Measurements from ENCODE around the gene RCC2.
"Not testable (repeated sequence)": the region's sequence is repeated elsewhere in the genome, so short reads cannot be mapped to it uniquely, and the experiment has no call there.

Gene RCC2

DNA sequence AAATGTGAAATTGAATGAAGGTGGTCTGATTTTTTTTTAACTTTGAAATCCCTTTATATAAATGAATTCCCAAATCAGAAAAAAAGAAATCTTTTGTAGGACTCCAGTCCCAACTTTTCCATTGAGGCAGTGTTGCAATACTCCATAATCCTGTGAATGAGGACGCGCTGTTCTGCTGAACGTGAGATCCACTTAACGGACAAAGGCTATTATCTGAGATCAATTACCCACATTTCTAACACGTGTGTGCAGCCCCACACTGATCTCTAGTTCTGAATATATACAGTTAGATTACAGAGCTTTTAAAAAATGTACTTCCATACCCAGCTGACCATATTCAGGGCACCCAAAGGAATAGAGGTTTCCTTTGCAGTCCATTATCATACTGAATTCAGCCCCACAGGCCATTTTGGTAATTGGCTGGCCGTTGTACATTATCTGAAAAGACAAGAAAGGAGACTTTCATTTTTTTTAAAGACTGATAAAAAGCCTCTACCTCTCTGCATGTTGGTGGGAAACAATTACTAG is 19.0 kb downstream of the RCC2 start:
- no peak for DNase-seq

DNA sequence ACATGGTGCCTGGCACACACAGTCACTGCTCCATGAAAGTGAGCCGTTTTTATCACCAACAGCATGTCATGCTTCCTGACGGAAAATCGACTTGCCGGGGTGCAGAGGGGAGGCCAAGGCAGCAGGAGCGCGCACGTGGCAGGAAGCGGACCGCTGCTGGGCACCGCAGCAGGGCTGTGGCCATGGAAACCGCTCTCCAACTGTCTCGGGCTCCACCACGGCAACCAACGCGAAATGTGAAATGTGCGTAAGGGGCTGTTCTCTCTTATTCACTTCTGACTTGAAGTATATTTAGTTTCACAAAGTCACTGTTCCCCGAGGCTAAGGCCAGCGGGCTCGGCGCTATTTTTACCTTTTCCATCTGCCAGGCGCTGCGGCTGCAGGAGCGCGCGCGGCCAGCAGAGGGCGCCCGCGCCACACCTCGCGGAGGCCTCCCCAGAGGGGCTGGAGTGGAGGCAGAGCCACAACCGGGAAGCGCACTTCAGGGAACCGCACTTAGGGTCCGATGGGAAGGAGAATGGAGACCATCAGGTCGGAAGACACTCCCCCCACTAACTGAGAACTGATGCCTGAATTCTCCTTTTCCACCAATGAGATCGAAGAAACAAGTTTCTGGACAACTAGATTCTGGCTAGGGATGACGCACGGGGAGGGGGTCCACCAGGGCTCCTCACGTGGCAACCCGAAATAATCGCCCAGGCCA is 19.7 kb downstream of the RCC2 start:
- peak in 53 of 58 donors; percentile 14 to 83 (median 44) for DNase-seq

DNA sequence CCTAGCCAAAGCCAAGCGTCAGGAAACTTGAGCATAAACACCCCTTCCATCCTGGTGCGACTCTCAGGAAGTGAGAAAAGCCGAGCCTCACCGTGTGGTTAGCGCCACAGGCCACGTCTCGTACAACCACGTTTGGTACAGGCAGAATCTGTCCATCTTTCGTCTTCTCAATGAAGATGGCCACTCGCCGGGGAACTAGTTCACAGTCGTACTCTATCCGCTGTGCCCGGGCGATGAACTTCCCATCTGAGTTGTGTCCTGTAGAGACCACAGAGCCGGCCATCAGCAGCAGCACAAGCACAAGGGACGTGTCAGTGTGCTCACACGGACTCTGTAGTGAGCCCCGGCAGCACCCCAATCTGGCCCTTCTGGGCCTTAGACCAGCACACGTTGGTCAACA is 23.1 kb downstream of the RCC2 start:
- DNase-seq = no peak

DNA sequence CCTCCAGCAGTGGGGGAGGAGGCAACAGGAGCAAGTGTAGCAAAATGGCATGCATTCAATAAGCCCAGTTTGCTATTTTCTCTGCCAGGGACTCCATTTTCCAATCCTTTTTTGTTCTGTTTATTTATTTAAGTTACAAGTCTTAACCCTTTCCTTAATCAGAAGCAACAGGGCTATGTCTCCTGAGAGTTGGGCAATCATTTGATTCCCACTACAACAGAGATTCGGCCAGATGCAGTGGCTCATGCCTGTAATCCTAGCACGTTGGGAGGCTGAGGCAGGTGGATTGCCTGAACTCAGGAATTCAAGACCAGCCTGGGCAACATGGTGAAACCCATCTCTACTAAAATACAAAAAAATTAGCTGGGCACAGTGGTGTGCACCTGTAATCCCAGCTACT is 25.5 kb downstream of the RCC2 start:
- no peak for DNase-seq

DNA sequence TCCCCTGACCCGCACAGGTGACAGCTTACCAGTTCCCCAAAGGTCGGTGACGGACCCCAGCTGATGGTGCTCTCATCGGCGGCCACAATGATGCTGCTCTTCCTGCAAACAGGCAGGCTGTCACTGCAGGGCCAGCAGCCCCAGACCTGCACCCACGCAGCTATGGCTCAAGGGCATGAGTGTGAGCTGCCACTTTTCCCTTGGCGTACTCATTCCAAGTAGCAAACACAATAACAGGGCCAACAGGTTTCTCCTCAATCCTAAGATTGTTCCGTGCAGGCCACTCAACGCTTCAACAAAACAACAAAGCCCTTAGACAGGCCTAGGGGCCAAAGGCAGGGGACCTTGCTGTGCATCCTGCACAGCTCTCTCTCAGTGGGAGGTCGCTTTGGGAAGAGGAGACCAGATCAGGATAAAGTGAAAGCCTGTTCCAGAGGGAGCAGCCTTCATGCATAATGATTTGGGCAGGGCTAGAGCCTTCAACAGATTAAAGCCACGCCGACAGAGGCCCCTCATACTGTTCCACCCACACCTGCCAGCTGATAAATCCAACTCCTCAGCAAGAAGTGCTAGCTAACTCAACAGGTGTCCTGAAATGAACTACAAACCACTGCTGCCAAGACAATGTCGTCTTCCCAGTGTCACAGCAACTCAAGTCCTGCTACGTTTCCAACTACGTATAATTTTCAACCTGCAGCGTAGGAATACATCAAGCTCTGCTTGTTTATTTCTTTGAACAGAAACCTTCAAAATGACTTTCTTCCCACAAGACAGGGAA is 27.2 kb downstream of the RCC2 start:
- DNase-seq = no peak

DNA sequence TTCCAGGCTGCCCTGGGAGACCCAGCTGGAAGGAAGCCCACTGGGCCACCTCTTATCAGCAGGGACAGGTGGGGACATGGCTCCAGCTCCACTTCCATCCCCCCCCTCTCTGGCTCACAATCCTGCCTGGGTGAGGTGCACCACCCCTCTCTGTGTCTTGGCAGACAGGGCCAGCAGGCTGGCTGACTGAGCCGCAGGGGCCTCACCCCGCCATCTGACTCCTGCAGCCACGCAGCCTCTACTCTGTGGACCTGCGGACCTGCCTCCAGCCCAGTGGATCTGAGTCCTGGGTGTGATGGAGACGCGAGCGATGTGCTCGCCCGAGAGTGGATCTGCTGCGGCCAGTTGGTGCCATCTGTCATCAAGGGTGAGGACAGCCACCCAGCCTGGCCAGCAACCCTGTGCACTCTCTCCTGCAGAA is 30.1 kb downstream of the RCC2 start:
- no peak for DNase-seq

DNA sequence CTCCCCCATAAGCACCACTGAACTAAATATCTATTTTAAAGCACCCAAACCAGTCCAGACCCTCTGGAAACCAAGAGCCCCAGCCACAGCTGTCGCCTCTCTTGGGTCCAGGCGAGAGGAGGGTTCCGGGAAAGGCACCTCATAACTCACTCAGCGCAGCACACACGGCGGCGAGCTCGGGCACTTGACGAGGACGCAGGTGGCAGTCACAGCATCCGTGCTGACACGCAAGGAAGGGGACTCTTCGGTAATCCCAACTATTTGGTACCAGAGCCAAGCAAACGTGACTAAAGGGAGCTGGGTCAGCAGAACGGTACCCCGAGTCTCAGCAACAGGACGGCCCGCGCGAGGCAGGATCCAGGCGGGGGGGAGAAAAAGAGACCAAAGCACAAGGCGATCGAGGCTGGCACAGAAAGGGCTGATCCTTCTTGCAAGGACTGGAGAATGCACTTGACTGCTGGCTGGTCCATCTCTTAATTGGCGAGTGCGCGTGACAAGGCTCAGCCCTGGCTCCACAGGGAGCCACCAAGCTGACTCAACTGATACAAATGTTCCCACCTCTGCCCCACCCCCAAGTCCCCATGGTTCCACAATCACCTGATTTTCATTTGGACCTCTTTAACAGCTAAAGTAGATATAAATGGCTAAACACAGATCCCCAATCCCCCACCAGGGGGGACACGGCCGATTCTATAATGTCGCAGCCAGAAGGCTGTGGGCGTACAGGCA is 31.5 kb downstream of the RCC2 start:
- DNase-seq = not testable (repeated sequence)

DNA sequence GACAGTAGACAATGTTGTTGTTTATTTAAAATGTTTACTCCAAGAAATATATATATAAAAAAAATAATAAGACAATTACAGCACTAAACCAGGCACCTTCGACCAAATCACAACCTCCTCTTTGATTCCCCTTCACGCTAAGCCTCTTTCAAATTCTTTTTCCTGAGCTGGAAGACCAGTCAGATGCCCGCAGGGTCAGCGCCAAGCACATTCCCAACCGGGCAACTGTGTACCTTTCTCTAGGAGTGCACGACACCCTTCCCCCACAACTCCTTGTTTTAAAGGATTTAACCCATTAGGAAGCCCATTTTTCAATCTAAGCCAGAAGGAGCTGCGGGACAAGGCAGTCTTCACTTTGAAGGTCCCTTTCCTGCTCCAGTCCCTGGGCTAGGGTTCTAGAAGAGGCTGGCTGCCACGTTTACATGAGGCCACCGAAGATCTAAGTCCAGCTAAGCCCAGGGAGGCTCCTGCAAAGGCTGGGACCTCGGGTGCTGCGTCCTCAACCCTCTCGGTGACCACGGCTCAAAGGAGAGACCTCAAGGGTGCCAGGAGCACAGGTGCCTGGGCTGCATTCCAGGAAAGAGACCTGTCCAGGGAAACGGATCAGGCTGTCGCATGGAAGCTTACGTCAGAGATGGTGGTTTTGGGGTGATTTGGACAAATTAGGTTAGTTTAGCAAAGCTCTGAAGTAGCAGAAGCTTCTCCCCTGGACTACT is 32.6 kb downstream of the RCC2 start:
- DNase-seq = not testable (repeated sequence)

DNA sequence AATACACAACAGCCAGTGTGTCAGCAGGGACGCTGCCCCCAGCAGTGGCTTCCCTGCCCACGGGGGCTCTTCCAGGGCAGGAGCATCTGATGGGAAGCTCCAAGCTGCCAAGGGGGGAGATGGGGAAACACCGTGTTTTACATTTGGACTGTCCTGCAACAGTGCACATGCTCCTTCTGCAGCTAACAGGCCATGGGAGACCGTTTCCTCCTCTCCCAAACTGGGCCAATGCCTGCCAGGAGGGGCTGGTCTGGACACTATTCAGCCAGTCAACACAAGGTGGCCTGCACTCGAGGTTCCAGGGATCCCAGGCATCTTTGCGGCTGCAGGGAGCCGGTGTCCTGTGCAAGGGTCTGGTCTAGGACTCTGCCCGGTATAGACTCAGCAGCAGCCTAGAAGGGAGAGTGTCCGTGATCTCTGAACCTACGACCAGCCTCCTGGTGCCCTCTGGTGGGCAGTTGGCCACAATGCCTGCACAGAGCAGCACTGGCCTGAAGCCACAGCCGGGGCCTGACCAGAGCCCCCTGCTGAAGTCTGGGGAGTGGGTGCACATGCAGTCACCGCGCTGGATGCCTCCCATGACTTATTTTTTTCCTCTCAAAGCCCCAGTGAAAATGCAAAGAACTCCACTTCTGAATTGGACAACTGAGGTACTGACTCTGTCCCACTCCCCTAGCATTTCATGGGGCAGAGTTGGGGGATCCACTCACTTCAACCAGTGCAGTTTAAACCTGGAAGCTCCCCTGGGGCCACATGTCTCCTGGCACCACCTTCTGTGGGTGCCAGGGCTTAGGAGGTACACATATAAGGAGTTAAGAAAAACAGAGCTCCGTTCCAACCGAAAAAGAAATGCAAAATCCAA is 33.3 kb downstream of the RCC2 start:
- peak in 45 of 58 donors; percentile 2 to 65 (median 22) for DNase-seq

DNA sequence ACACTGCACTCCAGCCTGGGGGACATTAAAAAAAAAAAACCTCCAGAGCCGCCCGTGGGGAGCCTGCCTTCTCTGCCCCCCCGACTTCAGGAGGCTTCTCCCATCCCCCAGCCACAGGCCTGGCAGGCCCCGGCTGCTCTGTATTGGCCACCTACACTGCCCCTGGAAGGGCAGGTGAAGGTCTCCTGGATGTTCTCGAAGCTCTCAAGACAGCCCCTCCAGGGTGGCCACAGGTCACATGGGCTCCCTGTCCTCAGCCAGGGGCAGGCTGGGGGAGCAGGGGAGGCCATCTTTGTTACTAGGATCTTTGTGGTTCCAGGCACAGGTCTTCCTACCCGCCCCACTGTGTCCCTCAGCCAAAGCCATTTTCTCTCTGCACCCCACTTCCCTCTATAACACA is 34.7 kb downstream of the RCC2 start:
- DNase-seq = no peak

DNA sequence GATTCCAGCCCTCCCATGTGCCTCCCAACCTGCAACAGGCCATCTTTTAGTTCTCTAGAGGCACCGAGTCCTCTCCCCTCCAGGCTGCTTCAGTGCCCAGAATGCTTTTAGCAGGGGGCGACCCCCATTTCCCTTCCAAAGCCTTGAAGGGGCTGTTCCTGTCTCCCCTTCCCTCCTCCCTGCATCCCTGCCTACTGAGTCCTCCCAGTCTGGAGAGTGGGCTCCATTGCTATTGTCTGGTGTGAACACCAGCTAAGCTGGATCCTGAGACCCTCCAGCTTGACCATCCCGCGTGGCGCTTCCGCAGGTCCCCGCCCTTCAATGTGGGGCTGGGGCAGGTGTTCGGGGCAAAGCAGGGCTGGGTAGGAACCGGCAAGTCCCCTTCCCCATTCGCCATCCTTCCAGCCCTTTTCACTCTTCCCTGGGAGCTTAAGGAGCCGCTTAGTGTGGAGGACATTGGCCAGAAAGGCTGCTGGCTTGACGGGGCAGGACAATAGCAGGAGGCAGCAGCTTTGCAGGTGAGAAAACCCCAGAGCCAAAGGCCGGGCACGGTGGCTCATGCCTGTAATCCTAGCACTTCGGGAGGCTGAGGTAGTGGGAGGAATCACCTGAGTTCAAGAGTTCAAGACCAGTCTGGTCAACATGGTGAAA is 35.3 kb downstream of the RCC2 start:
- no peak for DNase-seq

DNA sequence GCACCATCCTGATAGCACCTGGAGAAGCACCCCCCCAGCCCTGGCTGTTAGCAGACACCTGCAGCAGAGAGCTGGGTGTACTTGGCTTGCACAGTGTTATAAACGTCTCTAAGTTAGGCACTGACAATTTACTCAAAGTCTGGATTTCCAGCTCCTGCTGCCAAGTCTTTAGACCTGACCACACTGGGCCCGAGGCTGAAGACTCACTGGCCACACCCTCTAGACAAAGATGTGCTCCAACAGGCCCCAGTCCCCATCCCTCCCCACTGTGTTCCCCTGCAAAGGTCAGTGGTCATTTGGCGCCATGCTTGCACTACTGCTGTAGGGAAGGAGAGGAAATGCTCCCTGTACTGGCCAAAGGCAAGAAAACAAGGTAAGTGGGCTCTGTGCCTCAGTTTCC is 36.4 kb downstream of the RCC2 start:
- no peak for DNase-seq

DNA sequence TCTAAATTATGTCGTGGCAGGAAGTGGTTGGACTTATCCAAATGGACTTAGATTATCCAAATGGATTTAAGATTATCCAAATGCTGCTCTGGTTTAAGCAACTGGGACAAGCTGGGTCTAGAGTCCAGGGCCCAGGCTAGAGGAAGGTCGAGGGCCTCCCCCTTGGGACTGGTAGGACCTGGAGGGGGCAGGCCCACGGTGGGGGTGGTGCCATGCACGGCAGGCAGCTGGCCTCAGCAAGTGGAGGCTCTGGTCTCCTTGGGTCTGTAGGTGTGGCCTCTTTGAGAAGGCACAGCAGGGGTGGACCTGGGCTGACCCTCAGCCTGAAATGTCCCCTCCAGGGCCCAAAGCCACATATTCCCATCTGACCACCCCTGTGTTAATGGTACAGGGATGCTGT is 37.6 kb downstream of the RCC2 start:
- no peak for DNase-seq

DNA sequence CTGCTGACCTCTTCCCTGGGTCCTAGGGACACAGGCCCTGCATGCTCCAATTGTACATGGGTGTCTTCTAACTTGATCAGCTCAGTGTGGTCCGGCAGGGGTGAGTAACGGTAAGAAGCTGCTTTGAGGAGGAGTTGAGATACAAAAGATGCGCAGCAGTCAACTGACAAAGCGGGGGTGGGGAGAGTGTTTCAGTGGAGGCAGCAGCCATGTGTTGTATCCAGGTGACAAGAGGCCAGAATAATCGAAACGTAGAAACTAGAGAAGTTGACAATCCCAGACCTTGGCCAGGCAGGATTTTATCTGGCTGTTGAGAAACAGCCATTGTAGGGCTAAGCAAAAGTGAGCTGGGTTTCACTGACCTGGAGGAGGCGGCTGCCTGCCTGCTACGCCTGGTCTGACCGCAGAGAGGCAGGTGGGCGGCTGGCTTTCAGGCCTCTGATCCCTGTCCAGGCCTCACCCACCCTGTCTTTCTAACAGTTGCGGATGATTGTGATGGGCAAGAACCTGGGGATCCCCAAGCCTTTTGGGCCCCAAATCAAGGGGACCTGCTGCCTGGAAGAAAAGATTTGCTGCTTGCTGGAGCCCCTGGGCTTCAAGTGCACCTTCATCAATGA is 38.6 kb downstream of the RCC2 start:
- DNase-seq = no peak

DNA sequence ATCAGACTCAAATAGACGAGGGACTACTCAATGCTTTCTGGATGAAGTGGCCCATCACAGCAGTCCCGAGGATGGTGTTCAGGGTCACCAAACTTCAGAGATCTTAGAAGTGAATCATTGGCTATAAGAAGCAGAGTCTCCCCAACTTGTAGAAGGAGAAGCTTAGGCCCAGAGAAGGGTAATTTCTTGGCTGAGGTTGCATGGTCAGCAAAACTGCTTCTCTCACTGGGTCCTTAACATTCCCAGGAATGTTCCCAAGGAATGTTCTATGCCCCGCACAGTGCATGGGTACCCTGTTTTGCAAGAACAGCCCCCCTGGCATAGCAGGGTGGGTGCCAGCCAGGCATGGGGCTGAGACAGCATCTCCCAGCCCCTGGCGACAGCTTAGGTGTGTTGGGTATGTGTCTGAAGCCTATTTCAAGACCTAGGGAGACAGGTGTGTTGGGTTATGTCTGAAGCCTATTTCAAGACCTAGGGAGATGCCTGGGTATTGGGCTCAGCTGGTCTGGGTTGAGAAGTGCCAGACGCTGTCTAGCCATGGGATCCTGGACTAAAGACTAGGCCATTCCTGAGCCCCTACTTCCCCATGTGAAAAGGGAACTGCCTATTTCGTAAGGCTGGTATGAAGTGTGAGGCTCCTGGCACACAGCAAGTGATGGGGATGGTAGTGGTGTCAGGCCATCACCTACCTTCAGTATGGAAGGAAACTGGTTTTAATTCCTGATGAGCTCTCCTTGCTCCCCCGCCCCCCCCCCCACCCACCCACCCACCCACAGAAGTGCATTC is 41.4 kb downstream of the RCC2 start:
- no peak for DNase-seq

DNA sequence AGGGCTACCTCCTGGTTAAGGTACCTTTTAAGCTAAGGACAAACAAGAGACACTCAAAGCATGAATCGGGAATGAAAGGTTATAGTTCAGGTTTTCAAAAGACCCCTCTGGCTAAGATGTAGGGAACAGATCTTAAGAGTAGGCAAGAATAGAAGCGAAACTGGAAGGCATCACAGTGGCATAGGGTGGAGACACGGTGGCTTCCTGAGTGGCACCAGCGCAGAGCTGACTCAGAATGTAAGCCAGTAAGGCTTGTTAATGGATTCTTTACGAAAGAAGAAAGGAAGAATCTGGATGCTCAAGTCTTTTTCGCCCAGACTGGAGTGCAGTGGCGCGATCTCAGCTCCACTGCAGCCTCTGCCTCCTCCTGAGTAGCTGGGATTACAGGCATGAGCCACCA is 46.2 kb downstream of the RCC2 start:
- DNase-seq = no peak

DNA sequence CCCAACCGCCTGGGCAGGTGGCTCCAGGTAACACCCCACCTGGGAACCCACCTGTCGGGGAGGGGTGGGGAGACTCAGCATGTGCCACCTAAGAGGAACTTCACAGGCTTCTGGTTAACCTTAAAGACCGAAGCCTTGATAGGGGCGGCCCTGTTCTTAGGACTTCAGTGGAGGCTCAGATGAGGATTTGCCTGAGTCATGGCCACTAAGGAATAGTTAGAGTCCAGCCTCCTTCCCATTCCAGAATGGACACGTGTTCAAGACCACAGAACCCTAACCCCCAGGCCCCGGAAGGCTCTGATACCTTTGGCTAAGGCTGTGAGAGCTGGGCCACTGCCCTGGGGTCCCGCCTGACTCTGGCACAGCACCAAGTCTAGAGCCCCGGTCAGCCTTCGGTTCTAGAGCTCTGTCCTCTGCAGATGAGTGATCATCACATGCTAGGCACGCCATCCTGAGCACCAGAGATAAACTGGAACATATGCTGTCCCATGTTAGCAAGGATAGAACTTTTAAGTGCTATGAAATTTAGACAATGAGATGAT is 47.2 kb downstream of the RCC2 start:
- DNase-seq = no peak

DNA sequence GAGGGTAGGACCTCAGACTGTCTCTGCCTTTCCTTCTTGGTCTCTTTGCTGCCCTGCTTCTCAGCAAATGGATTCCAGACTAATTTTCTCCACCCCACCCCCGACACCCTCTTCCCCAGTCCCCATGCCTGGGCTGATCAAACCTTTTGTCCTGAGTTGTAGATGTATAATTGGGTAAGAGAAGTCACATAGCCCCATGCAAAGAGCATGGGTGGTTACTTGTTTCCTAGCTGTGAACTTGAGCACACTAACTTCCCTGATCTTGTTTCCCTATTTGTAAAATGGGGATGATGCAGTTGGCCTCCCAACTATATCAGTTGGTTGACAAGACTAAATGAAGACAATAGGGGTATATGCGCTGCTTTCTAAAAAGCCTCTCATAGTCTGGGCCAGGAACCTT is 58.3 kb downstream of the RCC2 start:
- no peak for DNase-seq

Data from anterior cingulate cortex (tissue), 58 donors.